ENCODE data around the gene SPRYD4. TPM values are rescaled to one million over a fixed set of nuclear protein-coding genes. Genes with fewer than 3 reads are reported as not detected.

Gene SPRYD4
- total RNA-seq, 1 experiment from 2014 or later: 3.3 TPM

- ChIA-PET CTCF (no interaction called here), POLR2A (ENCODE audit: unreplicated experiment) (no interaction called here)
- Histone ChIP-seq H3K27ac (no peak overlapping the region), H3K79me2 (ENCODE audit: low read depth) (no peaks in the 10 kb centered on the region), H3K9me2 (ENCODE audit: insufficient read depth) (no peaks in the 10 kb centered on the region), H3K4me3 (no peak overlapping the region), H3K27me3 (ENCODE audit: insufficient read depth, low read depth) (no peaks in the 10 kb centered on the region), H4K20me1 (ENCODE audit: insufficient read depth) (no peaks in the 10 kb centered on the region), H3K4me2 (no peak overlapping the region), H2AFZ (no peak overlapping the region), H3K4me1 (replicated peaks; ENCODE audit: insufficient read depth) (no peaks in the 10 kb centered on the region), H3F3A (ENCODE audit: insufficient read depth, low read depth) (no peaks in the 10 kb centered on the region), H3K36me3 (ENCODE audit: low read depth) (no peaks in the 10 kb centered on the region), H3K9me3 (ENCODE audit: insufficient read depth, low read depth) (no peaks in the 10 kb centered on the region)
- BruUV-seq (replicated peaks): no TSS peak
- no peak for DNase-seq
- TF ChIP-seq CTCF (conservative IDR thresholded peaks at IDR 0.05) (no peak), EZH2 (IDR thresholded peaks at IDR 0.05; ENCODE audit: low read depth) (no peak)
- intact Hi-C loops (cut with micrococcal nuclease; ENCODE audit: unreplicated experiment): no loop called here
Observed at GRCh38 chr12:56484566-56484965, 16.2 kb downstream of the SPRYD4 start.

DNA sequence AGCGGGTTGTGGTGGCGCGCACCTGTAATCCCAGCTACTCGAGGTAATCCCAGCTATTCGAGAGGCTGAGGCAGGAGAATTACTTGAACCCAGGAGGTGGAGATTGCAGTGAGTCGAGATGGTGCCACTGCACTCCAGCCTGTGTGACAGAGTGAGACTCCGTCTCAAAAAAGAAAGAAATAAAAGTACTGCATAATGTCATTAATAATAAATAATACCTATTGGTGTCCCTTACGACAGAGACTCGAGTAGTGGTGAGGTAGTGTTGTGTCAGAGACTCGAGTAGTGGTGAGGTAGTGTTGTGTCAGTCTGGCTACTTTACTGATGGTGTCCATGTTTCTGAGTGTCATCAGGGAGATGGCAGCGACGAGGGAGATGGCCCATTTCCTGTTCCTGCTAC, 18.3 kb downstream of the SPRYD4 start:
- no peaks in the 10 kb centered on the region for H3K9me3 ChIP-seq (ENCODE audit: insufficient read depth, low read depth)
- H3K27ac ChIP-seq: no peak overlapping the region
- H3K4me2 ChIP-seq: no peak overlapping the region
- H3K4me3 ChIP-seq: no peak overlapping the region
- TF ChIP-seq CTCF (conservative IDR thresholded peaks at IDR 0.05): no peak
- TF ChIP-seq EZH2 (IDR thresholded peaks at IDR 0.05; ENCODE audit: low read depth): no peak
- H3K9me2 ChIP-seq (ENCODE audit: insufficient read depth): no peaks in the 10 kb centered on the region
- H3K4me1 ChIP-seq (replicated peaks; ENCODE audit: insufficient read depth): no peaks in the 10 kb centered on the region
- intact Hi-C loops (cut with micrococcal nuclease; ENCODE audit: unreplicated experiment): no loop called here
- H3F3A ChIP-seq (ENCODE audit: insufficient read depth, low read depth): no peaks in the 10 kb centered on the region
- DNase-seq: no peak
- no peaks in the 10 kb centered on the region for H3K79me2 ChIP-seq (ENCODE audit: low read depth)
- no peaks in the 10 kb centered on the region for H4K20me1 ChIP-seq (ENCODE audit: insufficient read depth)
- POLR2A ChIA-PET (ENCODE audit: unreplicated experiment): no interaction called here
- no TSS peak for BruUV-seq (replicated peaks)
- H3K36me3 ChIP-seq (ENCODE audit: low read depth): no peaks in the 10 kb centered on the region
- H3K27me3 ChIP-seq (ENCODE audit: insufficient read depth, low read depth): peaks cover 16% of the 10 kb centered on the region; the same call in 1 of the 2 replicates
- H2AFZ ChIP-seq: no peak overlapping the region
- CTCF ChIA-PET: no interaction called here

- DNase-seq: peak in 1 of 2 experiments; percentile 25
- Histone ChIP-seq H3K27me3 (ENCODE audit: insufficient read depth, low read depth) (peaks cover 23% of the 10 kb centered on the region; the same call in 1 of the 2 replicates), H3K9me2 (ENCODE audit: insufficient read depth) (no peaks in the 10 kb centered on the region), H3K36me3 (ENCODE audit: low read depth) (no peaks in the 10 kb centered on the region), H3F3A (ENCODE audit: insufficient read depth, low read depth) (no peaks in the 10 kb centered on the region), H3K27ac (no peak overlapping the region), H3K79me2 (ENCODE audit: low read depth) (no peaks in the 10 kb centered on the region), H3K4me3 (peak overlapping the region; percentile 57; the same call in 1 of the 2 replicates), H3K9me3 (ENCODE audit: insufficient read depth, low read depth) (no peaks in the 10 kb centered on the region), H3K4me1 (replicated peaks; ENCODE audit: insufficient read depth) (no peaks in the 10 kb centered on the region), H4K20me1 (ENCODE audit: insufficient read depth) (no peaks in the 10 kb centered on the region), H2AFZ (peak overlapping the region; percentile 81), H3K4me2 (peak overlapping the region; percentile 79)
- TF ChIP-seq EZH2 (IDR thresholded peaks at IDR 0.05; ENCODE audit: low read depth): no peak
- TF ChIP-seq CTCF (conservative IDR thresholded peaks at IDR 0.05): no peak
- ChIA-PET CTCF (interaction anchor here (0.6 kb wide), 1 partner anchor 25 kb away, joined by 3 read pairs; no protein-coding TSS in a partner anchor), POLR2A (ENCODE audit: unreplicated experiment) (interaction anchor here (0.6 kb wide), 1 partner anchor 174 kb away, joined by 4 read pairs; no protein-coding TSS in a partner anchor)
- no TSS peak for BruUV-seq (replicated peaks)
- intact Hi-C loops (cut with micrococcal nuclease; ENCODE audit: unreplicated experiment): no loop called here
Observed at GRCh38 chr12:56487448-56488040, 19.2 kb downstream of the SPRYD4 start.

Data from PC-9 (cell line).